ENCODE measurements around the gene ZW10.
"Not testable (repeated sequence)": the region's sequence is repeated elsewhere in the genome, so short reads cannot be mapped to it uniquely, and the experiment has no call there.

ZW10 gene

DNA sequence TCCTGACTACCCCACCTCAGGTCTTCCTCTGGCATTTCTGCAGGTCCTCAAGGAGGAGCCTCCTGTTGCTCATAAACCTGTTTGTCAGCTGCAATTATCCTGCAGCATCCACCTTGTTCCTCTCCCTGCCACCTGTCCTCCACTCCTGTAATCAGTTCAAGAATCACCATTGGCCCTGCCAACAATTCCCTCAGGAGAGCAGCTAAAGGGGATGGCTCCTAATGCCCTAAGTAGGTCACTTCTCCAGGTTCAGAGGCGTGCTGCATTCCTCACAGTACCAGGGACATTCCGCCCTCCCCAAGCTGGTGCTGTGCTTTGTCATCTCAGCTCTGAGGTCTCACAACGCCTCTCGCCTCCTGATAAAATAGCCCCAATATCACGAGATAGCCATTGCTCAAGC, 8.2 kb upstream of the ZW10 start:
- no peaks in the 10 kb centered on the region for H3K9me3 Mint-ChIP-seq
- no peak overlapping the region for H3K4me3 Mint-ChIP-seq
- H3K36me3 Mint-ChIP-seq = no peaks in the 10 kb centered on the region
- no peak for ATAC-seq (ENCODE audit: low read depth)
- H3K4me1 Mint-ChIP-seq = no peaks in the 10 kb centered on the region
- no peak overlapping the region for H3K27ac Mint-ChIP-seq
- peaks cover 18% of the 10 kb centered on the region for H3K27me3 Mint-ChIP-seq
- no peak for DNase-seq (ENCODE audit: low spot score in 2 of 2)

DNA sequence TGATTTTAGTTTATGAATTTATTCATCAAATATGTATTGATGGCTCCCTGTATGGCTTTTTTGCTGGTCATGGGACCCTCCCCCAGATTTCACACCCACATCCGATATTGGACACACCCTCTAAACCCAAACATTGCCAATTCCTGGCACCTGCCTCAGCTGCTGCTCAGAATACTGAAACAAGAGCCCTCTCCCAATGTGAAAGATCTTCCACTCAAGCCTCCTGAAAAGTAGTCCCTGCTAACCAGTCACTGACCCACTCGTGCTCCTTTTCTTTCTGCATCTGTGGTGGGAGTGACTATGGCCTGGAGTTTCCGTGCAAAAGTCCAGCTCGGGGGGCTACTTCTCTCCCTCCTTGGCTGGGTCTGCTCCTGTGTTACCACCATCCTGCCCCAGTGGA, 6.0 kb upstream of the ZW10 start, which contains the start of gene CLDN25:
Gene CLDN25, plus strand, starts transcription at position 301 of the 400 bp plus-strand sequence. Its CDS starts 0 bp downstream, at position 301.
- Mint-ChIP-seq H3K4me3 (no peak within 1 kb of the TSS), H3K36me3 (no peaks in the 10 kb centered on the region), H3K9me3 (no peaks in the 10 kb centered on the region), H3K27ac (no peak within 1 kb of the TSS), H3K27me3 (peaks cover 16% of the 10 kb centered on the region), H3K4me1 (no peaks in the 10 kb centered on the region)
- DNase-seq (ENCODE audit: low spot score in 2 of 2) (no peak), ATAC-seq (ENCODE audit: low read depth) (no peak)

DNA sequence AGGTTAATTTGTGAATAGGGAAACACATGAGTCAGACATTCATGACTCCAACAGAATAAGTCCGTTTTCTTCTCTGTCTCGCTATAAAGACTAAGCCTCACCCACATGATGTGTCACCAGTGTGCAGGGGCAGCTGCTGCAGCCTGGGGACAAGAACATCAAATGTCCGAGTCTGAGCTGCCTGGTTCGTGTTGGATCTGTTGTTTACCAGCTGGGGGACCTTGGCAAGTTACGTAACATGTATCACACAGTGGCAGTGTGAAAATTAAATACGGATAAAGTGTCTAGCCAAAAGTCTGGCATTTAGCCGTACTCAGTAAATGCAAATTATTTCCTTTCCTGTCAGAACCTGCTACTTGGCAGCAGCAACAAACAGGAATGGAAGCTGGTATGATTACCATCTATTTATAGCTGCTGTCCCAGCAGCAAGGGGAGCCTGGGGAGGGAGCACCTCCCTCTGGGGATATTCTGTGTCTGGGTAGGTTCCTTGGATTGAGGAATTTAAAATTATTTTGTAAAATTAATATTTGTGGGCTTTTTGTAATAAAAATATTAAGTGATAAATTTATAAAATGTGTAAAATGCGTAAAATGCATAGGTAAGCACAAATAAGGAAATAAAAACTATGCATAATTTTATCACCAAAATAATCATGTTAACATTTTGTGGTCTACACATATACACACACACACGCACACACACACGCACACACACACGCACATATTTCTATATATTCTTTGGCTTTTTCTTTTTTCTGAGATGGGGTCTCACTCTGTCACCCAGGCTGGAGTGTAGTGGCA, 4.8 kb upstream of the ZW10 start:
- H3K9me3 Mint-ChIP-seq = no peaks in the 10 kb centered on the region
- DNase-seq (ENCODE audit: low spot score in 2 of 2) (no peak), ATAC-seq (ENCODE audit: low read depth) (no peak)
- H3K27ac Mint-ChIP-seq = no peak overlapping the region
- peaks cover 2% of the 10 kb centered on the region for H3K4me1 Mint-ChIP-seq
- no peaks in the 10 kb centered on the region for H3K36me3 Mint-ChIP-seq
- H3K4me3 Mint-ChIP-seq = no peak overlapping the region
- peaks cover 16% of the 10 kb centered on the region for H3K27me3 Mint-ChIP-seq

DNA sequence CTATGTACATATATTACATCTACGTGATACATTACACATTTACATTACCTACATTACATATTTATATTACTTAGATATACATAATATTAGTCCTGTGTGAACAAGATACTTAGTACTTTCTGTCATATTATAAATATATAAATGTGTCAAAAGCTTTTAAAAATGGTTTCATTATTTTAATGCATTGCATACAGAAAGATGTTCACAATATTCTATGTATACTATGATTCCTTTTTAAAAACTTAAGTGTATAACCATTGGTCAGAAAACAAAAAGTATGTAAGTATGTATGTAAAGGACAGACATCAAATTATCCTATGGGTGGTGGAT, 647 bp upstream of the ZW10 start:
- no peaks in the 10 kb centered on the region for H3K27me3 Mint-ChIP-seq
- H3K4me1 Mint-ChIP-seq = peaks cover 13% of the 10 kb centered on the region
- no peaks in the 10 kb centered on the region for H3K9me3 Mint-ChIP-seq
- peak overlapping the region; percentile 96 for H3K4me3 Mint-ChIP-seq
- DNase-seq (ENCODE audit: low spot score in 2 of 2) (no peak), ATAC-seq (ENCODE audit: low read depth) (no peak)
- H3K36me3 Mint-ChIP-seq = no peaks in the 10 kb centered on the region
- H3K27ac Mint-ChIP-seq = peak overlapping the region; percentile 88

DNA sequence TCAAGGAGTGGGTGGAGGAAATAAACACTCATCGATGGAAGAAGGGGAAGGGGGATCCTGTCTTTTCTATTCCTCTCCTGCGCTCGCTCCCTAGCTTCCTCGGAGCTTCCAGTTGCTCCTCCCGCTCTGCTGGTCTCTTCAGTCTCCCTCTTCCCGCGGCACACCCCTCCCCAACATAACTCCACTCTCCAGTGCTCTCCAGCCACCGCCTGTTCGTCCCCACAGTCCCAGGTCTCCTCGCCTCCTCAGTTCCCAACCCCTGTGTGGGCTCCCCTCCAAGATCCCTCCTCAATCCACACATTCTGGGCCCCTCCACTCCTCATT, 438 bp downstream of the ZW10 start:
- ATAC-seq (ENCODE audit: low read depth) (no peak), DNase-seq (ENCODE audit: low spot score in 2 of 2) (no peak)
- Mint-ChIP-seq H3K9me3 (no peaks in the 10 kb centered on the region), H3K27ac (peak overlapping the region; percentile 88), H3K4me1 (peaks cover 13% of the 10 kb centered on the region), H3K36me3 (peaks cover 2% of the 10 kb centered on the region), H3K4me3 (peak overlapping the region; percentile 96), H3K27me3 (no peaks in the 10 kb centered on the region)

DNA sequence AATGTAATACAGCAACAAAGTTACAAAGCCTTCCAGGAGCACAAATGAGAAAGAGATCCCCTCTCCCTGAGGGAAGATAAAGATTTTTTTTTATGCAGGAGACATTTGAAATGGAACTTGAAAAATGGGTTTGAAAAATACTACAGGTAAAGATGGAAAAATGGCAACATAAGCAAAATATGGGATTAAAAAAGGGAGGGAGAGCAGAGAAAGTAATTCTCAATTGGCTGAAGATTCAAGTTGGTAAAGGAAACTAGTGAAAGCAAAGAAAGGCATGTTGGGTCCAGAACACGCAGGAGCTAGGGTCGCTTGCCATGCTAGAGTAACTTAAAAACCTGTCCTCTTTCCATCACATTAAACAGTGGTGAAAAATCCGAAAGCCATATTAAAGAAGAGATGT, 1.5 kb downstream of the ZW10 start:
- H3K36me3 Mint-ChIP-seq = peaks cover 11% of the 10 kb centered on the region
- H3K4me3 Mint-ChIP-seq = peak overlapping the region; percentile 96
- no peaks in the 10 kb centered on the region for H3K9me3 Mint-ChIP-seq
- peaks cover 21% of the 10 kb centered on the region for H3K4me1 Mint-ChIP-seq
- H3K27ac Mint-ChIP-seq = no peak overlapping the region
- ATAC-seq (ENCODE audit: low read depth) (no peak), DNase-seq (ENCODE audit: low spot score in 2 of 2) (no peak)
- H3K27me3 Mint-ChIP-seq = no peaks in the 10 kb centered on the region

DNA sequence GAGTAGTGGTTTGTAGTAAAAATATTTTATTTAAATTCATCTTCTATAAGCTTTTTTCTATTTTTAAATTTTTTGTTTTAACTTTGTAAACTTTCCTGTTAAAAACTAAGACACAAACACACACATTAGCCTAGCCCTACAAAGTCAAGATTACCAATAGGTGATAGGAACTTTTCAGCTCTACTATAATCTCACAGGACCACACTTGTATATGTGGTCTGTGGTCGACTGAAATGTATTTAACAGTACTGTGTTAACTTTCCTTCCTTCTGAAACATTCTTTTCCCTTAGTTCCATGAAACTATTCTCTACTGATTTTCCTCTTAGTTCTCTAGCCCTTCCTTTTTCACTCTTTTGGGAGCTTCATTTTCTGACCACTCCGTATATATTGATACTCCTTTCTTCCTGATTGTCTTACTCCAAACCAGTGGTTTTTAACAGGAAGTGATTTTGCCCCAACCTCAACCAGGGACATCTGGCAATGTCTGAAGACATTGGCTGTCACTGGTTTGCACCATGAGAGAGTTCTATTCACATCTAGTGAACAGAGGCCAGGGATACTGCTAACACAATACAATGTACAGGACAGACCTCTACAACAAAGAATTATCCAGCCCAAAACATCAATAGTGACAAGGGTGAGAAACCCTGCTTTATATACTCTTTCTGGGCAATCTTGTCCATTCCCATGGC, 8.8 kb downstream of the ZW10 start:
- H3K27ac Mint-ChIP-seq = no peak overlapping the region
- no peak for DNase-seq (ENCODE audit: low spot score in 2 of 2)
- H3K9me3 Mint-ChIP-seq = no peaks in the 10 kb centered on the region
- H3K36me3 Mint-ChIP-seq = peaks cover 34% of the 10 kb centered on the region
- peaks cover 11% of the 10 kb centered on the region for H3K4me1 Mint-ChIP-seq
- no peak for ATAC-seq (ENCODE audit: low read depth)
- no peak overlapping the region for H3K4me3 Mint-ChIP-seq
- no peaks in the 10 kb centered on the region for H3K27me3 Mint-ChIP-seq

DNA sequence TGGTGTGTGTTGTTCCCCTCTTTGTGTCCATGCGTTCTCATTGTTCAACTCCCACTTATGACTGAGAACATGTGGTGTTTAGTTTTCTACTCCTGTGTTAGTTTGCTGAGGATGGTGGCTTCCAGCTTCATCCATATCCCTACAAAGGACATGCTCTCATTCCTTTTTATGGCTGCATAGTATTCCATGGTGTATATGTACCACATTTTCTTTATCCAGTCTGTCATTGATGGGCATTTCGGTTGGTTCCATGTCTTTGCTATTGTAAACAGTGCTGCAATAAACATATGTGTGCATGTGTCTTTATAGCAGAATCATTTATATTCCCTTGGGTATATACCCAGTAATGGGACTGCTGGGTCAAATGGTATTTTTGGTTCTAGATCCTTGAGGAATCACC, 10.5 kb downstream of the ZW10 start:
- not testable (repeated sequence) for H3K27me3 Mint-ChIP-seq; H3K9me3 Mint-ChIP-seq; ATAC-seq (ENCODE audit: low read depth); H3K27ac Mint-ChIP-seq; H3K4me3 Mint-ChIP-seq; DNase-seq (ENCODE audit: low spot score in 2 of 2)
- H3K4me1 Mint-ChIP-seq = peaks cover 11% of the 10 kb centered on the region
- H3K36me3 Mint-ChIP-seq = peaks cover 40% of the 10 kb centered on the region

DNA sequence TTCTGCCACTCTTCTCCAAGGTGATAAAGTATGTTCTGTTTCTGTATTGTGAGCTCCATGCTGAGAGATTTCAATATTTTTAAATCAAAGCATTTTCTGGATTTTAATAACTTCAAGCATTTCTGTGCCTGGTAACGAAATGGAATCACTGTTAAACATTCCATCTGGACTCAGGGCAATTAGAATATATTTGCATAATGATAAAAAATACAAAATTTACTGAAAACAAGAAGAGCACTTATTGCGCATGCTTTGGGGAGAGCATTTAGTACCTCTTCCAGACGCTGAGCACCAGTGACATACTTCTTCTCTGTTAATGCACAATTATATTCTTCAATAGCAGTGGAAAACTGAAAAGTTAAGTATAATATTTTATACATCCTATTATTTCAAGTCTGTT, 13.3 kb downstream of the ZW10 start:
- H3K27me3 Mint-ChIP-seq = no peaks in the 10 kb centered on the region
- ATAC-seq (ENCODE audit: low read depth) = no peak
- no peak overlapping the region for H3K27ac Mint-ChIP-seq
- peaks cover 3% of the 10 kb centered on the region for H3K4me1 Mint-ChIP-seq
- no peak overlapping the region for H3K4me3 Mint-ChIP-seq
- H3K36me3 Mint-ChIP-seq = peaks cover 42% of the 10 kb centered on the region
- DNase-seq (ENCODE audit: low spot score in 2 of 2) = no peak
- no peaks in the 10 kb centered on the region for H3K9me3 Mint-ChIP-seq

DNA sequence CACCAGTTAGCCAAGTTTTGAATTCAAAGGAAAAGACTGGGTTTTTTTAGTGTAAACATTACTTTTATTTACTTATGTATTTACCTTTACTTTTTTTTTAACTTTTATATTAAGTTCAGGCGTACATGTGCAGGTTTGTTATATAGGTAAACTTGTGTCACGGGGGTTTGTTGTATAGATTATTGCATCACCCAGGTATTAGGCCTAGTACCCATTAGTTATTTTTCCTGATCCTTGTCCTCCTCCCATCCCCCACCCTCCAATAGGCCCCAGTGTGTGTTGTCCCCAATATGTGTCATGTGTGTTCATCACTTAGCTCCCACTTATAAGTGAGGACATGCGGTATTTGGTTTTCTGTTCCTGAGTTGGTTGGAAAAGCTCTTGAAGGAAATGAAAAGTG, 20.6 kb downstream of the ZW10 start:
- Mint-ChIP-seq H3K27me3 (no peaks in the 10 kb centered on the region), H3K4me3 (no peak overlapping the region), H3K36me3 (peaks cover 21% of the 10 kb centered on the region), H3K27ac (no peak overlapping the region), H3K9me3 (no peaks in the 10 kb centered on the region), H3K4me1 (no peaks in the 10 kb centered on the region)
- ATAC-seq (ENCODE audit: low read depth) (no peak), DNase-seq (ENCODE audit: low spot score in 2 of 2) (no peak)

DNA sequence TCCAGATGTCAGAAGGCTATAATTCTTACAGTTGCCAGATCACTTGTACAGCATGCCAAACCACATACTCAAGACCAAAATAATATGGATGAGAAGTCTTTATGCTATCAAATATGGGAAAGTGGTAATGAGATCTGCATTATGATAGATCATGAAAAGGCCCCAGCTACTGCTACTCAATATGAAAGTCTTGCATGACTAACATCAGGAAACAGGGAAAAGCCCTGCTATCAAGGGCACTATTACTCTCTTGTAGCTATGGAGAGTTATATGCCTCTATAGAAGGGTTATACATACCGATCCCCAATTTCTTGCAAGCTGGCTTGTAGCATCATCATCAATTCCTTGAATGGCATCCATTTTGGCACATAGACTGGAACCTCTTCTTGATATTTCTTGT, 37.2 kb downstream of the ZW10 start:
- H3K27me3 Mint-ChIP-seq = no peaks in the 10 kb centered on the region
- no peak for ATAC-seq (ENCODE audit: low read depth)
- H3K9me3 Mint-ChIP-seq = no peaks in the 10 kb centered on the region
- peaks cover 45% of the 10 kb centered on the region for H3K36me3 Mint-ChIP-seq
- DNase-seq (ENCODE audit: low spot score in 2 of 2) = no peak
- no peak overlapping the region for H3K27ac Mint-ChIP-seq
- no peak overlapping the region for H3K4me3 Mint-ChIP-seq
- no peaks in the 10 kb centered on the region for H3K4me1 Mint-ChIP-seq

DNA sequence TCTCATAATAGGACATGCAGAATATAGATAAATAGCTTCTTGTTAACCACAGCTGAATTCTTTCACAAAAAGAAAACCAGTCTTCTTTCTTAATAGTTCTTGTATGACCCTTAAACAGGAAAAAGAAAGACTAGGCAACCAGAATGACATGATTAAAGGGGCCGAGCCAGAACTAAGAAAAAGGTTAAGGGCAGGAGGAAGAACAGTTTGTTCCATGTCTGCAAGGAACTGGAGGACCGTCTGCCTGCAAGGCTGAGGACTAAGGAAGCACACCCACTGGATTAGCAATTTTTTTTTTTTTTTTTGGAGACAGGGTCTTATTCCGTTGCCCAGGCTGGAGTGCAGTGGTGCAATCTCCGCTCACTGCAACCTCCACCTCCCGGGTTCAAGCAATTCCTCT, 41.4 kb downstream of the ZW10 start:
- H3K27me3 Mint-ChIP-seq = no peaks in the 10 kb centered on the region
- peaks cover 23% of the 10 kb centered on the region for H3K36me3 Mint-ChIP-seq
- H3K27ac Mint-ChIP-seq = no peak overlapping the region

DNA sequence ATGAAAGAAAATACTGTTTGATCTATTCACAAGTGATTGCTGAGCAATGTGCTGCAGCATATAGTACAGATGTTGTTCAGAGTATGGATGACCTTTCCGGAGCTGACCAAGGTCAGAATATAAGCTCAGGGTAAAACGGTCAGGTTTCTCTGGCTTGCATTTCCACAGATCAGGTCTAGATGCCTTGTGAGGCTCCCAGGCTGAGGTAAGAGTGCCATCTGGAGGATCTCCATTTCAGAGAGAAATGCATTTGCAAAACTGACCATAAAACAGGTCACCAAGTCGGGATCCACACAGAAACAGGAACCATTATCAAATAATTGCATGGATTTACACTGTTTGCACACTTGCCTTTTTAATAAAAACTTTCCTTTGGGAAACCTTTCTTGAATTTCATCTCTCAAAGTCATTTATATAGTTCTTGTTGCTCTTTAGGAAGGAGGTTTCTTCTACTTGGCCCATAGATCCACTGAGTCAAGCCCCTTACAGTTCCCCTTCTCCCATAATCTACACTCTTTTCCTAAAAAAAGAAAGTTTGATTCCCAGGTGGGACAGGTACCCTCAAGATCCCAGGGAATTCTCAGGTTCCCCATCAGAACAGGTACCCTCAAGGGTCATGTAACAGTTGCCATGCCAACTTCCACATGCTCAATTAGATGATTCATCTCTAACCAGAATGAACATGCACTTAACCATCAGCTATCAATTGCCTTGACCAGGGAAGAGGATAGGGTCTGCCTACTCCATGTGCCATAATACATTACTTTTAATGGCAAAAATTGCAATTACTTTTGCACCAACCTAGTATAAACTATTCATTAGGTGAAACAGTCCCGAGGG, 42.4 kb downstream of the ZW10 start:
- Mint-ChIP-seq H3K9me3 (no peaks in the 10 kb centered on the region), H3K27ac (no peak overlapping the region), H3K4me3 (no peak overlapping the region), H3K36me3 (peaks cover 16% of the 10 kb centered on the region), H3K27me3 (no peaks in the 10 kb centered on the region), H3K4me1 (peaks cover 3% of the 10 kb centered on the region)
- DNase-seq (ENCODE audit: low spot score in 2 of 2) (no peak), ATAC-seq (ENCODE audit: low read depth) (no peak)

More for the DNA sequence above, 41.4 kb downstream of the ZW10 start:
- ATAC-seq (ENCODE audit: low read depth) (no peak), DNase-seq (ENCODE audit: low spot score in 2 of 2) (no peak)
- no peak overlapping the region for H3K4me3 Mint-ChIP-seq
- H3K4me1 Mint-ChIP-seq = peaks cover 3% of the 10 kb centered on the region
- no peaks in the 10 kb centered on the region for H3K9me3 Mint-ChIP-seq

DNA sequence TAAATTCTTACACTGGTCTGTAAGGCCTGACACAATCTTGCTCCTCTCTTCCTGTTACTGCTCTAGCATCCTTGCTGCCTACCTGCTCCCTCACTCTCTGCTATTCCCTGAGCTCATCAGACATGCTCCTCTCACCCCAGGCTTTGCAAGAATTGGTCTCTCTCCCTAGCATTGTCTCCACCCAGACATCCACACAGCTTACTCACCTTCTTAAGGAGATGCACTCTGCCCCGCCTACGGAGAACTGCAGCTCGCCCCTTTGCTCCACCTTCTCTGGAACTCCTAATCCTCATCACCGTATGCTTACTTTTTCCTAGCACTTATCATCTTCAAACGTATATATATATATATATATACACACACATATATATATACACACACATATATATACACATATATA, 44.0 kb downstream of the ZW10 start:
- no peaks in the 10 kb centered on the region for H3K9me3 Mint-ChIP-seq
- H3K27me3 Mint-ChIP-seq = no peaks in the 10 kb centered on the region
- H3K36me3 Mint-ChIP-seq = peaks cover 13% of the 10 kb centered on the region
- no peak overlapping the region for H3K4me3 Mint-ChIP-seq
- no peak overlapping the region for H3K27ac Mint-ChIP-seq
- DNase-seq (ENCODE audit: low spot score in 2 of 2) = no peak
- peaks cover 3% of the 10 kb centered on the region for H3K4me1 Mint-ChIP-seq
- no peak for ATAC-seq (ENCODE audit: low read depth)

Data from memory B cell (primary cell).